Measurements from ENCODE around the gene ZDHHC22.

Gene ZDHHC22

DNA sequence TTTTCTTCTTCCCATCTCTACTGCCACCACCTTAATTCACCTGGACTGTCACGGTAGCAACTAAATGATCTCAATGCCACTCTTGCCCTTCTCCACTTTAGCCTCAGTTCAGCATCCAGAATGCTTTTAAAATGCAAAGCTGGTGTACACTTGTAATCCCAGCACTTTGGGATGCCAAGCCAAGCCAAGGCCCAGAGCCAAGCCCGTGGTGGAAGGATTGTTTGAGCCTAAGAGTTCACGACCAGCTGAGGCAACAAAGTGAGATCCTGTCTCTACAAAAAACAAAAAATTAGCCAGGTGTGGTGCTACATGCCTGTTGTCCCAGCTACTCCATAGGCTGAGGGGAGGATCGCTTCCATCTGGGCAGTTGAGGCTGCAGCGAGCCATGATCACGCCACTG lies 37.6 kb downstream of the ZDHHC22 start:
- no peak for DNase-seq (ENCODE audit: low read depth)

DNA sequence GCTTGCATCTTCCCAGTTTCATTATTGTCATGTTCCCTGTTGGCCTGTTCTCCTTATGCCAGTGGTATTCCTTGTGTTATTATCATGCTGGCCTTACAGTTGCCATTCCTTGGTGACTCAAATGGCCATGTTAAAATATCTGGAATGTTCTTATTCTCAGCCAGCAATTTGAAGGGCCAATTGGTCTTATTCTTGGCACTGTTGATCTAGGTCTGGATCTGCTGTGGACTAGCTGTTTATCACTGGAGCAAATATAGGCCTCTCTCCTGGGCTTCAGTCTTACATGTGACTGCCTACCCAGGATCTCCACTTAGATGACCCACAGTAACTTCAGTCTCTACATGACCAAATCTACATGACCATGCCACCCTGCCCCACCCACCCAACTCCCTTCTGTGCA lies 38.1 kb downstream of the ZDHHC22 start:
- no peak for DNase-seq (ENCODE audit: low read depth)

DNA sequence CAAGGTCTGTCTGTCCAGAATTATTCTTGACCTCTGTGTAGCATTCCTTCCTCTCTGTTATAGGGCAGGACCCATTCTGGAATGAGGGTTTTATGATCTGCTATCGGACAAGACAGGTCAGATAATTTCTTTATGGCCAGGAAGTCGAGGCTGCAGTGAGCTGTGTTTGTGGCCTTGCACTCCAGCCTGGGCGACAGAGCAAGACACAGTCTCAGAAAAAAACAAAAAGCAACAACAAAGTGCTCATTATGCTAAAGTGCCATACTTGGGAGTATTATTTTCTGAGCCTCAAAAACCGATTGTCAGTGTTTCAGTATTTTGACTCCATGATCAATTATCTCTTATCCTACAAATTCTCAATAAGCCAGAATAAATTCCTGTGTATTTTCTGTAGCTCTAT lies 39.4 kb downstream of the ZDHHC22 start:
- no peak for DNase-seq (ENCODE audit: low read depth)

DNA sequence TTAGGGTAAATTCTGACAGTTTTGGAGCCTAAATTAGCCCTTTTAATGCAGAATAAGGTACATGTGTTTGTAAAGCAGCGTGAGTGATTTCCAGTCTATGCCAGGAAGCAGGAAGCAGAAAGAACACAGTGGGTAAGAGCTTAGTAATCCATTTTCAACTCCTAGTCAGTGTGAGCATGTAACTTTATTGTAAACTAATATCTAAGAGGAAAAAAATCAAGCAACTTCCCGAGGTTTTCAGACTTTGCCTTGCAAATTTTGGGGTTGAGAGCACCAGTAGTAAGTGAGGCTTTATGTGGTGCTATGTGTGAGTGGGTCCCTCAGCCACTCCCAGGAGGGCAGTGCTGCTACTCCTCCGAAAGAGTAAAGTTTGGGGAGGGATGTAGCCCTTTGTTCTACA lies 40.6 kb downstream of the ZDHHC22 start:
- no peak for DNase-seq (ENCODE audit: low read depth)

DNA sequence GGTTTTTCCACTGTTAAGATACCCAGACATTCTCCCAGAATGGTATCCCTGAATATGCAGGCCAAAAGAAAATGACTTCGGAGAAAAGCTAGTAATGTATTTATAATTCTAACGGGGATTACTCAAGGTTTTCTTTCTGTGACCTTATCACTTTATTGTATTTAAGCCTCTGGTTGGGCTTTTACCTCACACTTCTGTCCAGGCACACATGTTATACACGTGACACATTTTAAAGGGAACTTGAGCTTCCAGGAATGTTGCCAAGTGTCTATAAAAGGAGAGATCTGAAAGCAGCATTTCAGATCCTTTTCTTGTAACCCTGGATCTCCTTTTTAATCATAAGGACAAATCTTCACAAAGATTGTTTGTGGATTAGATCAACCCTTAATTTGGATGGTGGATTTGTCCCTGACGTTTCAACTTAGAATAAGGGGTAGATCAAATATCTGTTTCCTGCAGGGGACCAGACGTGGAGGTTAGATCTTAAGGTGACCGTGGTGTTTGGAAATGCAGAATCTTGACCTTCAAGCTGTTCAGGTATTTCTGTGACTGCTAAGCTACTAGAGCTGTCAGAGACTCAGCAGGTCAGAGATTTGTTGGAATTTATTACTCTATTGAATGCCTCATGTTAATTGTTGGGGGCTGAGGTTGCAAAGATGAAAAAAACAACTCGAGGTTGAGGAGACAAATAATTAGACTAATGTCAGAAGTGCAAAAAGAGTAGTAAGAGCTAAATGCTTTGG lies 42.0 kb downstream of the ZDHHC22 start:
- peak; percentile 62 for DNase-seq (ENCODE audit: low read depth)

DNA sequence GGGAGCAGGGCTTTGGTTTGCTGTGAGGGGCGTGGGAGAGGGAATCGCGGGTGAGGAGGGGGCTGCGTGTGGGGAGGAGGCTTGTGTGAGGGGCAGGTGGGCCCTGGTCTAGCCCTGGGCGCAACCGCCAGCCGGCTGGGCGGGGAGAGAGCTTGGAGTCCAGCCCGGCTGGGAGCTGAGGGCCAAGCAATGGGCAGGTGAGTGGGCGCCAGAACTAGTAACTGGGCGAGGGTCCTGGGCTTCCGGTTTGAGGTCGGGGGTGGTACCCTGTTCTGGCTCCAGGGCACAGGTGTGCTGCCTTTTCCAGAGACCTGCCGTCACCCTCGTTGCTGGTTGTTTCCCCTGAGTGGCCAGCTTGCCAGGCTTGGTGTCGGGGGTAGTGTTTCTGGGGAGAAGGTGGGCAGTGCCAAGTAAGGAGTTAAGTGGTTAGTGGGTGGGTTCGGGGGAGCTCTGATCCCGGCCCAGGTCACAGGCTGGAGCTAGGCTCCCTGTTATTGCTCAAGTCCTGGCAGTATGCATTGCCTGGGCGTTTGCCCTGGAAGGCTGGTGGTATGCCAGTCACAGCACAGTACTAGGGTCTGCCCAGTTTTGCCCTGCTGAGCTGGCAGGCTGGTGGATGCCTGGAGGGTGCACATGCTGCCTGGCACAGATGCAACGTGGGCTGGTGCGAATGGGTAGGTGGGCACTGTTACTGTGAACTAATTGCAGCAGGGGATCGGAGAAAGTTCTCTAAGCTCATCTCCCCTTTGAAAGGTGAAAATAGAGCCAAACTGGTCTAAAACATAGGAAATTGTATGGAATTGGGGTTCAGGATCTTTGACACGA lies 42.9 kb downstream of the ZDHHC22 start:
- DNase-seq (ENCODE audit: low read depth), result no peak

DNA sequence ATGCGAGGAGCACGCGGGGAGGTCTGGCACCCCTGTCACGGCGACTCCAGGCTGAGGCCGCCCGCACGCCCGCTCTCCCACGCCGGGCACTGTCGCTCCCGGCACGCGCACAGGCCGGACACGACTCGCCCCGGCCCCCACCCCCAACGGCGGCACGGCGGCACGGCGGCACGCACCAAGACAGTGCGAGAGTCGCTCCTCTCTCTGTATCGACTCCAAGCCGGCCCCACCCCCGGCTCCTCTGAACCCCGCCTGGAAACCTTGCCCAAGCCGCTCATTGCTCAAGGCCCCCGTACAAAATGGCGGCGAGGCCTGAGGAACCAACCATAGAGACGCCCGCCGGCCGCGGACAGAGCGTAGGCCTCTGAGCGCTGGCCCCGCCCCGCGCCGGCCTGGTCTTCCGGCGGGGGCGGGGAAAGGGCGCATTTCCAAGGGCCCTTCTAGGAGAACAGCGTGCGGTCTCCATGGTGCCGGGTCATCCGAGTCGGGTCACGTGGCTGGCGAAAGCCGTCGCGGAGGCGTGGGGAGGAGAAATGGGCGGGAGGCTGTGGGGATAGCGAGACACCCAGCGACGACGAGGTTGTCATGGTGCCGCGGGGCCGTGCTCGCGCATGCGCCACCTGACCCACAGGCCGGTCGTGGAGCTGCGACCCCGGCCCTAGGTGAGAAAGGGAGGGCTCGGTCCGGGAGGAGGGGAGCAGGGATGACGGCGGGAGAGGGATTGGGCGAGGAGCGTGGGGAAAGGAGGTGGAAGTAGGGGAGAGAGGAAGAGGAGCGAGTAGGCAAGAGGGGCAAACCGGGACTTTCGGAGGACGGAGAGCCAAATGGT lies 43.7 kb downstream of the ZDHHC22 start, which contains the start of gene CIPC:
CIPC (plus strand) TSS at position 559 of the 829 bp plus-strand sequence. CDS start 7,451 bp downstream, outside the sequence.
- peak; percentile 98 for DNase-seq (ENCODE audit: low read depth)

DNA sequence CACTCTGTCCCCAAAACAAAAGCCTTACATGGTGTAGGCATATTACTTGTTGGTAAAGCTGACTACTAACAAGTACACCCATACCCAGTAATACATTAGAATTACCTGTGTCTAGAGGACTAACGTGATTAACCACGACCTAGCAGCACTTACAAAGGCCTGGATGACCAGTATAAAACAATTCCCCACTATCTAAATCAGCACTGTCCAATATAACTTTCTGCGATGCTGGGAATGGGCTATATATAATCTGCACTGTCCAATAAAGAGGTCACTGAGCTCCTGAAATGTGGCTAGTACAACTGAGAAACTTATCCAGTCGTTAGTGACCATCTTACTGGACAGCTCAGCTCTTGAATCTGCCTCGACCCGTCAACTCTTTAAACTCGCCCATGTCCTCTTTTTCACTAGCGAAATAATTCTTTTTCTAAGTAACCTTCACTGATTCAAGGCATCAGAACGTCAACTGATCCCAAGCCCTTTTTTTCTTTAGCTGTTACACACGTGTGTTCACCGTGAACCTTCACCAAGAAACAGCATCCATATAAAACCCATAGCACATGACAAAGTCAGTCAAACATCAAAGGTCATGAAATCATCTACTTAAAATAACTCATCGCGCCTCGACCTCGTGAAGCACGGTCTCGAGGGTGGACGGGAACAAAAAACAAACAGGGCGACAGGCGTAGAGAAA lies 44.4 kb downstream of the ZDHHC22 start:
- DNase-seq (ENCODE audit: low read depth), result no peak

DNA sequence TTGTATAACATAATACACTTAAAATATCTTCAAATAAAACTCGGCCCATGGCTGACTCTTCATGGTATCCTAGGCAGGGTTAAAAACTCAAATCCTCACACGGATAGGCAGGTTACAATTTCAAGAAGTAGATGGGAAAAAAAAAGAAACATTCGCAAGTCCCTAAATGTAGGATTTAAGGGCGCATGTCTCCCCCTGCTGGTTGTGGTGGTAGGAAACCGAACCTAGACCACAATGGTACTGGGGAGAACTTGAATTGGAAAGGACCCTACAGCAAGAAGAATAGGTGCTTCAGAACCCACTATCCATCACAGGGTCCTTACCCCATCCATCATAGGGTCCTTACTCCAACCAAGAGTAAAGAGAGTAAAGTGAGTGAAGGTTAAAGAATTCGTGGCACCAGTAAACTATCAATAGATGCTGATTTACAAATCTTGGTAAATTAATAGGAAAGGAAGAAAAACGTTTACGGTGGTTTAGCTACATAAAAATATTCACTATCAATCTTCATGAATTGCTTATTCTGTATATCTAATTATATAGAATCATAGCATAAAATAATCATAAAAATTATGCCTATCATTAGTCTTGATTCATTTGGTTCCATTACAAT lies 46.8 kb downstream of the ZDHHC22 start:
- DNase-seq (ENCODE audit: low read depth), result peak; percentile 40

DNA sequence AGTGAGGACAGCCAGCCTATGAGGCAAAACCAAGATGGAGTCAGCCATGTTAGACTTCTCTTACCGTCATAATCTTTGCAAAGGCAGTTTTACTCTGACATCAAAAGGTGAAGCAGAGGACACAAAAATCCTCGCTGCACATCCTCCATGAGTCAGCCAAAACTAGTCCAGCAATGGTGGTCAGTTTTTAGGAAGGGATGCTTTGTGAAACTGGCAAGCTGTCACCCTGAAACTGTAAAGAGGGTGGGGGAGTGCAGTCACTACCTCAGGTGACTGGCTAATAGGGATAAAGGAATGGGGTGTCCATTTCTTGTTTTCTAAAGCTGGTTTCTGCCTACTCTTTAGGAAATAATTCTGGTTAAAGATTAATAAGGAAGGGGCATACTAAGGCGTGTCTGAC lies 48.9 kb downstream of the ZDHHC22 start:
- DNase-seq (ENCODE audit: low read depth), result no peak

DNA sequence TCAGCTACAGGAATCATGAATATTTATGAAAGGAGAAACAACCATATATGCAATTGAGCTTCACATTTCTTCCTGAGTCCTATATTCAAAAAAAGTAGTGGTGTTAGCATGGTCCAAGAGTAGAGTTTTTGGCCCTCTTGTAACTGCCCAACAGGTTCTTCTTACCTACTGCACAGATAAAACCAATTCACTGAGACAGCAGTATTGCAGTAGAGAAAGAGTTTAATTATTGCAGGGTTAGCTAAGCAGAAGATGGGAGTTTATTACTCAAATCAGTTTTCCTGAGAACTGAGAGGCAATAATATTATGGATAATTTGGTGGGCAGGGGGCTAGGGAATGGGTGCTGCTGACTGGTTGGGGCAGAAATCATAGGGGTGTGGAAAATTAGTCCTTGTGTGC lies 50.1 kb downstream of the ZDHHC22 start:
- DNase-seq (ENCODE audit: low read depth), result no peak

DNA sequence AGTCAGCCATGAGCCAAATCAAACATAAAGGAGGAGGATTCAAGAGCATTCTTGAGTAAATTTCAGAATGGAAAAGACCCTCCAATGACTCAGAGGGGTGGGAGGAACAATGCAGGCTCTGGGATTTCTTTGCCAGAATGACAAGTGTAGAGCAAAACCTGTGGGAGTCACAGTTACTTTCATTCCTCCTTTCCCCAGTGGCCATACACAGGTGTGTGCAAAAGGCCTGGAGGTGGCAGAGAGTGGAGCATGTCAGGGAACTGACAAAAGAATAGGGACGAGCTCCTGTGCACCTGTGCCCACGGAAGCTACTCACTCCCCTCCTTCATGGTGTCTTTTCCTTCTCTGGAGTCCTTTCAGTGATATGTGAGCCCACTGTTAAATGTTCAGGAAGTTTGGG lies 52.9 kb downstream of the ZDHHC22 start:
- DNase-seq (ENCODE audit: low read depth), result no peak

DNA sequence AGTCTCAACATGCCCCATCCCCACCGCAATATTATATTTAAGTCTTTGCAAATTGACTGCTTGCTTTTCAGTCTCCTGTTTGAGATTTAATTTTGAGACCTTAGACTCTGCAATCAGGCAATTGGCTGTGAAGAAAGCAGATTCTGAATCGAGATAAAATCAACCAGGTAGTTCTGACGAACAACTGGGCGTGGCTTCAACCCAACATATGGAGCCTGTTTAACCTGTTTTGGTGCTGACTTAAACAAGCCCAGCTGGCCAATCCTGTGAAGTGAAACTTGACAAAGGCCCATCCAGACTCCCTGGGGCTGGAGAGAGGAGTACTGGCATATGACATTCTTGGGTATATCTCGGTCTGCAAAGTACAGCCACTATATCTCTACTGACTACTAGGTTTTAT lies 53.4 kb downstream of the ZDHHC22 start:
- DNase-seq (ENCODE audit: low read depth), result no peak

DNA sequence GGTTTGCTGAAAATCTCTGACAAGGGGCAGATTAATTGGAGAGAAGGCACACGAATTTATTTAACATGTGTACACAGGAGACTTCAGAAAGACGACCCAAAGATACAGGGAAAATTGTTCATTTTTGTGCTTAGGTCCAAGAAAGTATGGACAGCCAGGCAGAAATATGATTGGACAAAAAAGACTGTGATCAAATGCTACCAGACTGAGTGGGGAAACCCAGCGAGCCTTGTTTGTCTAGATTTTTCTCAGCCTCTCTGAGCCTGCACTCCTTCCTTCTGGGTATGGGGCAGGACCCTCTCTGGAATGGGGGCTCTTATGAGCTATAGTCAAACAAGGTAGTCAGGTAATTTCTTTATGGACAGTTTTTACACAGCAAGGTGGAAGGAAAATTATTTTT lies 54.0 kb downstream of the ZDHHC22 start:
- DNase-seq (ENCODE audit: low read depth), result no peak

DNA sequence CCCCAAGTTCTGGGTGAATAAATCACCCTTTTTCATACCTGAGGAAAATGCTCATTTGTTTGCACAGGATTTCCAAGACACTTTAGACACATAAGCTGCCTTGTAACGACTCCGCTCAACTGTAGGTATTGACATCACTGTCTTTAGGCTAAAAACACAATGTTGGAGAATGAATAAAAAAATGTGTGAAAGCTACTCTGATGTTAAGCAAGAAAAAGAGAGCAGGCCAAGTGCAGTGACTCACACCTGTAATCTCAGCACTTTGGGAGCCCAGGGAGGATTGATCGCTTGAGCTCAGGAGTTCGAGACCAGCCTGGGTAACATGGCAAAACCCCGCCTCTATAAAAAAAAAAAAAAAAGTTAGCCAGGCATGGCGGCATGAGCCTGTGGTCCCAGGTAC lies 54.6 kb downstream of the ZDHHC22 start:
- DNase-seq (ENCODE audit: low read depth), result no peak

DNA sequence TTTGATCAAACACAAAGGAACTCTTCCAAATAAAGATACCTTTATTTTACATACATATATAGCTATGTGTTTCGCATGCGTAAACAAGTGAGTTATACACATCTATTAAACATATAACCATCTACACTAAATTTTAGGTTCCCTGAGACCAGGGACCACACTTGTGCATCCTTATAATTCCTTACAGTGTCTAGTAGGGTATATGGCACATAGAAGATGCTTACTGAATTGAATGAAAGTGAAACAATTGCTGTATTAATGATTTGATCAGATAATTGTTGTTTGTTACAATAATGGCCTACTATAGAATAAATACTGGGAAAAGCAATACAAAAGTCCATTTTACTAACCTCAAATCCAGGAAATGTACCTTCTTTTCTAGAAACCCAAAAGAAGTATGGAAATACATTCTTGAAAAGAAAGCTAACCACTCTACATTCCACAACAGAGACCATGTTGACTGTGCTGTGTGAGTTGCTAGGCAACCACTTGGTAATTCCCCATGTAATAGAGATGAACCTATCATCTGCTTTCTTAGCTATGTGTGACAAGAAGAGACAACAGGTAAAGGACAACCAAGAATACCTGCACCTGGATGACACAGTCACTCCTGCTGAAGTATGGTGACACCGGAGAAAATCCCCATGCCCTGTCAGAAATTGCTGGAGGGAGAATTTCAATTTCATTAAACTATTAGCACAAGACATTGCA lies 55.4 kb downstream of the ZDHHC22 start:
- DNase-seq (ENCODE audit: low read depth), result no peak

DNA sequence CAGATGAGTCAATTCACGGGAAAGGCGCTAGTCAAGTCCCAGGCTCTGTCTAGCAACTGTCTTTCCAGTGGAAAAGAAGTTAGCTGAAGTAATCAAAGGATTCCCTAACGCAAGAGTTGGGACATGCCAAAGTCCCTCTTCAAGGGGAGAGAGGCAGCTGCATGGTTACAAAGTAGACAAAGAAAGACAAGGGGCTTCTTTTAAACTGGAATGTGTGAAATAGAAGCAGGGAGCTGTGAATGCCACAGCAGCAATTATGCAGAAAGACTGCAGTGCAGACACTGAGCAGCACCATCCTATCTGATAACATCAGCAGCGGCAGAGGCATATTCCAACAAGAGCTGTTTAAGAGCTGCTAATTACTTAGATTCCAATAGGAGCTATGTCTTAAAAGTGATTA lies 56.1 kb downstream of the ZDHHC22 start:
- DNase-seq (ENCODE audit: low read depth), result no peak

DNA sequence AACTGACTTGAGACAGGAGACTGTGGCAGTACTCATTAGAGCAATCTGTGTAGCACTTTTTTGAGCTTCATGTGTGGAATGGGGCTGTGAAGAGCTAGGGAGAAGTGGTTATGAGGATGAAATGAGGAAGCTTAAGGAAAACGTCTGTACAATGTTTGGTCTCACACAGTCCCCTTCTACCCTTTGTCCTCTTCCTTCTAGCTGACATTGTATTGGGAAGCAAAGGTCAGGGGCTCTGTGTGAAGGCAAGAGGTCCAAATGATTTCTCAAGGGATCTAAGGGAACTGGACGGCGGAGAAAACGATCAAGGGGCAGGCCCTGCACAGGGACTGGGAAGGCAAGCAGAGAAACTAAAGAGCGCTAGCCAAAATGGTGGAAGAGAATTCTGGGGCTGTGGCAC lies 56.6 kb downstream of the ZDHHC22 start:
- DNase-seq (ENCODE audit: low read depth), result no peak

DNA sequence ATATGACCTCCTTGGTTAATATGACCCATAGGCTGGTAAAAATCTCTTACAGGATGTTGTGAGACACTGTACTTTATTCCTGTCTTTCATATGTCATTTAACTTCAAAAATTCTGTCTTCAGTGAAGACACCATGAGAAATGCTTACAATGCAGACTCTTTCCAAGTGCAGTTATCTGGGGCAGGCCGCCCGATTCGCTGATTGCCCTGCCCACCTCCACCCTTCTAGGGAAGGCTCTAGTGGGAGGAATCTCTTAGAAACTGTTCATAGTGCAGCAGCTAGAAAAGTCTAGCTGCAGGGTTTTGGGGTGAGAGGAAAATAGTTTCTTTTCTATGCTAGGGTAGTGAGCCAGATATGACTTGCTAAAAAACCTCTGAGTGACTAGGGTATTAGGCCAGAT lies 58.5 kb downstream of the ZDHHC22 start:
- no peak for DNase-seq (ENCODE audit: low read depth)

DNA sequence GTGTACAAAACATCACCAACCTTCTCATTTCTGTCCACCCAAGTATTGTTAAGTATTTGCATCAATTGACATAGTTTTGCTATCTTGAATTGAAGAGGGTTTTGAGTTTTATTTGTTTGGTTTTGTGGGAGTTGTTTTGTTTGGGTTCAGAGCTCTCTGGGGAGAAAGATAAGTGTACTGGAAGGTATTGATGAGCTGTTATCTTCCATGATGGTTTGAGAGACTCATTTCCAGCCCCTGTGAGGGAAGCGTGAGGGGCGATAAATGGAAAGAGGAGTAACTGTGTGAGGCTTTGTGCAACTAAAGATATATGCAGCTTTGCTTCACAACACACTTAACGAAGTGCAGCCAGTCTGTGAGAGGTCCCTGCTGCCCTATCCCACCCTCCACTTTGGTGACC lies 59.2 kb downstream of the ZDHHC22 start:
- DNase-seq (ENCODE audit: low read depth), result no peak
